HepG2 (cell line): ENCODE data around the gene CMIP.

ENCODE experiments used
- RAD51 ChIP-seq: fragments of 450-650 bp; IDR thresholded peaks from 2 replicates; pipeline ENCODE4 v1.6.1; 2016; ENCODE audit warnings: borderline replicate concordance
- SMYD3 ChIP-seq: sonication (generic); formaldehyde crosslinking; IDR thresholded peaks from 2 replicates; pipeline ENCODE4 v1.8.1; 2023; ENCODE audit warnings: mild to moderate bottlenecking, missing genetic modification reagents
- SNAI1 ChIP-seq: sonication (generic); formaldehyde crosslinking; IDR thresholded peaks from 2 replicates; pipeline ENCODE4 v1.5.0; 2020; ENCODE audit warnings: mild to moderate bottlenecking, missing genetic modification reagents, borderline replicate concordance
- STAT5B ChIP-seq: sonication (generic); formaldehyde crosslinking; IDR thresholded peaks from 2 replicates; pipeline ENCODE4 v1.4.0; 2020; ENCODE audit warnings: missing genetic modification reagents
- TAF1 ChIP-seq: sonication (generic); formaldehyde crosslinking; IDR thresholded peaks from 2 replicates; pipeline ENCODE4 v1.4.0; 2020; ENCODE audit warnings: missing genetic modification reagents
- TCF12 ChIP-seq, 2 experiments: fragments of 450-650 bp in 1 of 2; sonication (generic) in 1 of 2; formaldehyde crosslinking in 1 of 2; IDR thresholded peaks; 2 replicates each; pipeline versions ENCODE4 v1.6.1 to v1.8.0; 2017 to 2022; ENCODE audit warnings: antibody characterized with exemption in 1 of 2, mild to moderate bottlenecking in 1 of 2, missing genetic modification reagents in 1 of 2, moderate library complexity in 1 of 2
- ZNF121 ChIP-seq: sonication (generic); formaldehyde crosslinking; IDR thresholded peaks from 2 replicates; pipeline ENCODE4 v1.5.0; 2020; ENCODE audit warnings: mild to moderate bottlenecking, missing genetic modification reagents
- ZNF619 ChIP-seq: sonication (generic); formaldehyde crosslinking; IDR thresholded peaks from 2 replicates; pipeline ENCODE4 v1.4.0; 2020; ENCODE audit warnings: mild to moderate bottlenecking, missing genetic modification reagents
- TF ChIP-seq, protein P1 (sequence below): sonication (generic); formaldehyde crosslinking; conservative IDR thresholded peaks from 2 replicates; pipeline ENCODE4 v1.4.0; 2020; ENCODE audit warnings: missing genetic modification reagents
- TF ChIP-seq, protein P2 (sequence below): sonication (generic); formaldehyde crosslinking; IDR thresholded peaks from 2 replicates; pipeline ENCODE4 v1.5.0; 2020; ENCODE audit warnings: mild to moderate bottlenecking, missing genetic modification reagents, moderate library complexity
- TF ChIP-seq, protein P3 (sequence below): sonication (generic); formaldehyde crosslinking; IDR thresholded peaks from 2 replicates; pipeline ENCODE4 v1.5.0; 2020; ENCODE audit warnings: missing genetic modification reagents, mild to moderate bottlenecking, borderline replicate concordance
- TF ChIP-seq, protein P4 (sequence below): sonication (generic); formaldehyde crosslinking; IDR thresholded peaks from 2 replicates; pipeline ENCODE4 v1.4.0; 2020; ENCODE audit warnings: missing genetic modification reagents

DNA sequence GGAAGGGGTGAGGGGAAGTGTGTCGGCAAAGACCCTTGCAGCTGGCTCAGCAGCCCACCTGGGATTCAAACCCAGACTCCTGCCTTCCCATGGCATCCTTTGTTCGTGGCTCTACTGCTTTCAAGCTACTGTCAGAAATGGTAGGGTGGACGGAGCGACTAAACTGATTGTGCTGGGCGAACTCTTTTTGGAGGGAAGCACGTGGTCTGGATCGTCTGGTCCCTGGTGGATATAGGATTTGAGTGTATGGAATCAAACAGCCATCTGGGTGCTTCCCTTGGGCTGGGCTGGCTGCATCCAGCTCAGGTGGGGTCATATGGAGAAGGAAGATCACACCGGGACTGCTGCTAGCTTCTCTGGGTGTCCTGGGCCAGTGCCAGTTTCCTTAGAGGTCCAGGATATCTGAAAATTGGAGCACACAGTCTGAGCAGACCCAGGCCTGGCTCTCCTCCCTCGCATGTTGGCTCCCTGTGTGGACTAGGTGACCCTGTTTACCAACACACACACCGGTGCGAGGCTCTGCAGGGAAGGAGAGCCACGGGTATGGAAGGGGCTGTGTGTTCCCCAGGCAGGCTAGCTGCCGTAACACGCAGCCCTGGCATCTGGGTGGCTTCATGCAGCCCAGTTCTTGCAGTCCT lies 8.6 kb downstream of the CMIP start:
- TF ChIP-seq SNAI1 = no peak
- TF ChIP-seq ZNF619 (CRISPR knock-in tag) = no peak; the same call in 1 of the 2 replicates
- no peak for TF ChIP-seq ZNF121 (CRISPR knock-in tag)
- TF ChIP-seq, protein P1, sequence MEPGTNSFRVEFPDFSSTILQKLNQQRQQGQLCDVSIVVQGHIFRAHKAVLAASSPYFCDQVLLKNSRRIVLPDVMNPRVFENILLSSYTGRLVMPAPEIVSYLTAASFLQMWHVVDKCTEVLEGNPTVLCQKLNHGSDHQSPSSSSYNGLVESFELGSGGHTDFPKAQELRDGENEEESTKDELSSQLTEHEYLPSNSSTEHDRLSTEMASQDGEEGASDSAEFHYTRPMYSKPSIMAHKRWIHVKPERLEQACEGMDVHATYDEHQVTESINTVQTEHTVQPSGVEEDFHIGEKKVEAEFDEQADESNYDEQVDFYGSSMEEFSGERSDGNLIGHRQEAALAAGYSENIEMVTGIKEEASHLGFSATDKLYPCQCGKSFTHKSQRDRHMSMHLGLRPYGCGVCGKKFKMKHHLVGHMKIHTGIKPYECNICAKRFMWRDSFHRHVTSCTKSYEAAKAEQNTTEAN (CRISPR knock-in tag) = no peak
- TF ChIP-seq, protein P2, sequence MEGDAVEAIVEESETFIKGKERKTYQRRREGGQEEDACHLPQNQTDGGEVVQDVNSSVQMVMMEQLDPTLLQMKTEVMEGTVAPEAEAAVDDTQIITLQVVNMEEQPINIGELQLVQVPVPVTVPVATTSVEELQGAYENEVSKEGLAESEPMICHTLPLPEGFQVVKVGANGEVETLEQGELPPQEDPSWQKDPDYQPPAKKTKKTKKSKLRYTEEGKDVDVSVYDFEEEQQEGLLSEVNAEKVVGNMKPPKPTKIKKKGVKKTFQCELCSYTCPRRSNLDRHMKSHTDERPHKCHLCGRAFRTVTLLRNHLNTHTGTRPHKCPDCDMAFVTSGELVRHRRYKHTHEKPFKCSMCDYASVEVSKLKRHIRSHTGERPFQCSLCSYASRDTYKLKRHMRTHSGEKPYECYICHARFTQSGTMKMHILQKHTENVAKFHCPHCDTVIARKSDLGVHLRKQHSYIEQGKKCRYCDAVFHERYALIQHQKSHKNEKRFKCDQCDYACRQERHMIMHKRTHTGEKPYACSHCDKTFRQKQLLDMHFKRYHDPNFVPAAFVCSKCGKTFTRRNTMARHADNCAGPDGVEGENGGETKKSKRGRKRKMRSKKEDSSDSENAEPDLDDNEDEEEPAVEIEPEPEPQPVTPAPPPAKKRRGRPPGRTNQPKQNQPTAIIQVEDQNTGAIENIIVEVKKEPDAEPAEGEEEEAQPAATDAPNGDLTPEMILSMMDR = no peak
- no peak for TF ChIP-seq TAF1 (CRISPR knock-in tag)
- no peak for TF ChIP-seq STAT5B (CRISPR knock-in tag)
- TF ChIP-seq RAD51 = no peak
- no peak for TF ChIP-seq TCF12 (IDR thresholded peaks at IDR 0.05)
- no peak for TF ChIP-seq TCF12 (CRISPR knock-in tag; IDR thresholded peaks at IDR 0.05)
- no peak for TF ChIP-seq SMYD3 (CRISPR knock-in tag)
- TF ChIP-seq, protein P3, sequence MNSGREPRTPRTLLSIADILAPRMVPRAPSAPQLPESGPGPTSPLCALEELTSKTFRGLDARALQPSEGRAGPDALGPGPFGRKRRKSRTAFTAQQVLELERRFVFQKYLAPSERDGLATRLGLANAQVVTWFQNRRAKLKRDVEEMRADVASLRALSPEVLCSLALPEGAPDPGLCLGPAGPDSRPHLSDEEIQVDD = 0 out of 2 replicates have a peak, but pooled peaks have one; percentile 36
- TF ChIP-seq, protein P4, sequence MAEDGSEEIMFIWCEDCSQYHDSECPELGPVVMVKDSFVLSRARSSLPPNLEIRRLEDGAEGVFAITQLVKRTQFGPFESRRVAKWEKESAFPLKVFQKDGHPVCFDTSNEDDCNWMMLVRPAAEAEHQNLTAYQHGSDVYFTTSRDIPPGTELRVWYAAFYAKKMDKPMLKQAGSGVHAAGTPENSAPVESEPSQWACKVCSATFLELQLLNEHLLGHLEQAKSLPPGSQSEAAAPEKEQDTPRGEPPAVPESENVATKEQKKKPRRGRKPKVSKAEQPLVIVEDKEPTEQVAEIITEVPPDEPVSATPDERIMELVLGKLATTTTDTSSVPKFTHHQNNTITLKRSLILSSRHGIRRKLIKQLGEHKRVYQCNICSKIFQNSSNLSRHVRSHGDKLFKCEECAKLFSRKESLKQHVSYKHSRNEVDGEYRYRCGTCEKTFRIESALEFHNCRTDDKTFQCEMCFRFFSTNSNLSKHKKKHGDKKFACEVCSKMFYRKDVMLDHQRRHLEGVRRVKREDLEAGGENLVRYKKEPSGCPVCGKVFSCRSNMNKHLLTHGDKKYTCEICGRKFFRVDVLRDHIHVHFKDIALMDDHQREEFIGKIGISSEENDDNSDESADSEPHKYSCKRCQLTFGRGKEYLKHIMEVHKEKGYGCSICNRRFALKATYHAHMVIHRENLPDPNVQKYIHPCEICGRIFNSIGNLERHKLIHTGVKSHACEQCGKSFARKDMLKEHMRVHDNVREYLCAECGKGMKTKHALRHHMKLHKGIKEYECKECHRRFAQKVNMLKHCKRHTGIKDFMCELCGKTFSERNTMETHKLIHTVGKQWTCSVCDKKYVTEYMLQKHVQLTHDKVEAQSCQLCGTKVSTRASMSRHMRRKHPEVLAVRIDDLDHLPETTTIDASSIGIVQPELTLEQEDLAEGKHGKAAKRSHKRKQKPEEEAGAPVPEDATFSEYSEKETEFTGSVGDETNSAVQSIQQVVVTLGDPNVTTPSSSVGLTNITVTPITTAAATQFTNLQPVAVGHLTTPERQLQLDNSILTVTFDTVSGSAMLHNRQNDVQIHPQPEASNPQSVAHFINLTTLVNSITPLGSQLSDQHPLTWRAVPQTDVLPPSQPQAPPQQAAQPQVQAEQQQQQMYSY (CRISPR knock-in tag) = no peak
